Measurements from ENCODE around the gene STK36.

The STK36 gene, protein sequence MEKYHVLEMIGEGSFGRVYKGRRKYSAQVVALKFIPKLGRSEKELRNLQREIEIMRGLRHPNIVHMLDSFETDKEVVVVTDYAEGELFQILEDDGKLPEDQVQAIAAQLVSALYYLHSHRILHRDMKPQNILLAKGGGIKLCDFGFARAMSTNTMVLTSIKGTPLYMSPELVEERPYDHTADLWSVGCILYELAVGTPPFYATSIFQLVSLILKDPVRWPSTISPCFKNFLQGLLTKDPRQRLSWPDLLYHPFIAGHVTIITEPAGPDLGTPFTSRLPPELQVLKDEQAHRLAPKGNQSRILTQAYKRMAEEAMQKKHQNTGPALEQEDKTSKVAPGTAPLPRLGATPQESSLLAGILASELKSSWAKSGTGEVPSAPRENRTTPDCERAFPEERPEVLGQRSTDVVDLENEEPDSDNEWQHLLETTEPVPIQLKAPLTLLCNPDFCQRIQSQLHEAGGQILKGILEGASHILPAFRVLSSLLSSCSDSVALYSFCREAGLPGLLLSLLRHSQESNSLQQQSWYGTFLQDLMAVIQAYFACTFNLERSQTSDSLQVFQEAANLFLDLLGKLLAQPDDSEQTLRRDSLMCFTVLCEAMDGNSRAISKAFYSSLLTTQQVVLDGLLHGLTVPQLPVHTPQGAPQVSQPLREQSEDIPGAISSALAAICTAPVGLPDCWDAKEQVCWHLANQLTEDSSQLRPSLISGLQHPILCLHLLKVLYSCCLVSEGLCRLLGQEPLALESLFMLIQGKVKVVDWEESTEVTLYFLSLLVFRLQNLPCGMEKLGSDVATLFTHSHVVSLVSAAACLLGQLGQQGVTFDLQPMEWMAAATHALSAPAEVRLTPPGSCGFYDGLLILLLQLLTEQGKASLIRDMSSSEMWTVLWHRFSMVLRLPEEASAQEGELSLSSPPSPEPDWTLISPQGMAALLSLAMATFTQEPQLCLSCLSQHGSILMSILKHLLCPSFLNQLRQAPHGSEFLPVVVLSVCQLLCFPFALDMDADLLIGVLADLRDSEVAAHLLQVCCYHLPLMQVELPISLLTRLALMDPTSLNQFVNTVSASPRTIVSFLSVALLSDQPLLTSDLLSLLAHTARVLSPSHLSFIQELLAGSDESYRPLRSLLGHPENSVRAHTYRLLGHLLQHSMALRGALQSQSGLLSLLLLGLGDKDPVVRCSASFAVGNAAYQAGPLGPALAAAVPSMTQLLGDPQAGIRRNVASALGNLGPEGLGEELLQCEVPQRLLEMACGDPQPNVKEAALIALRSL (N-terminal part only)

DNA sequence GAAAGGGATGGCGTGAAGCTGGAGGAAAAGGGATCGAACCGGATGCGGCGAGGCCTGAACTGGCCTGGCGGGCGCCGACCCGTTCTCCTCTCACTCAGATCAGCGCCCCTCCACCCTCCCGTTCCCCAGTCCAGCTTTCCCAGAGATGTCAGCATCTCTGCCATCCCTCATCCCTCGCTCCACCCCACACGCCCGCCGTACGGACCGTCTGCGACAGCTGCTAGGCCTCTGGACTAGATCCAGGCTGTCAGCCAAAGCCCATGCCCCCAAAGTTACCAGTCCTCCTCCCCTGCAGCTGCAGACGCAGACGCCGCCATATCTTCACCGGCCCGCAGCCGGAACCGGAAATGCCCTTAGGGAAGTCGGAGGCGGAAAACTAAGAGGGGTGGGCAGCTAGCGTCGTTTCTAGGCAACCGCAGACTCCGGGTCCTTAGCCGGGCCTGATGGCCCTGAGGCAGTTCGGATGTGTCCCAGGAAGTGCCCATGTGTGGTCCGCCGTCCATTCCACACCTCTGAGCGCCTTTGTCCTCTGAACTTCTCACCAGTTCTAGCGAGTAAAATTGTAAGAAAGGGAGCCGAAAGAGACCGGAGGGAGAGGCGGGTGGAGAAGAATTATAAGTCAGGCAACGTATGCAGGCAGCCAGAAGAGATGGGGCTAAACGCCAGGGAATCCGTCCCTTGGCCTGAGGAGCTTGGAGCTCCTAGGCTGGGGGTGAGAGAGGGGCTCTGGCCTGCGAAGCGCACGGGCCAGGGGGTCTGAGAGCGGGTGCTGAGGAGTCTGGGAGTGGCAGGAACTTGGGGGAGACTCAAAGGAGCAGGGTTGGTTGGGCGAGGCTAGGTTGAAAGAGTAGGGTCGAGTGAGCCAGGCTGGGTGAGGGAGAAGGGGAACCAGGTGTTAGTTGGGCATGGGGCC, at the start of gene STK36, which contains the start of gene RNF25:
Gene STK36 (plus strand): TSS at position 433 of the 913 bp plus-strand sequence. CDS start 744 bp downstream, outside the sequence.
Gene RNF25 (minus strand): TSS at position 349 of the 913 bp plus-strand sequence. CDS start 32 bp downstream, at position 317.
- DNase-seq, result peak; percentile 80 to 87

DNA sequence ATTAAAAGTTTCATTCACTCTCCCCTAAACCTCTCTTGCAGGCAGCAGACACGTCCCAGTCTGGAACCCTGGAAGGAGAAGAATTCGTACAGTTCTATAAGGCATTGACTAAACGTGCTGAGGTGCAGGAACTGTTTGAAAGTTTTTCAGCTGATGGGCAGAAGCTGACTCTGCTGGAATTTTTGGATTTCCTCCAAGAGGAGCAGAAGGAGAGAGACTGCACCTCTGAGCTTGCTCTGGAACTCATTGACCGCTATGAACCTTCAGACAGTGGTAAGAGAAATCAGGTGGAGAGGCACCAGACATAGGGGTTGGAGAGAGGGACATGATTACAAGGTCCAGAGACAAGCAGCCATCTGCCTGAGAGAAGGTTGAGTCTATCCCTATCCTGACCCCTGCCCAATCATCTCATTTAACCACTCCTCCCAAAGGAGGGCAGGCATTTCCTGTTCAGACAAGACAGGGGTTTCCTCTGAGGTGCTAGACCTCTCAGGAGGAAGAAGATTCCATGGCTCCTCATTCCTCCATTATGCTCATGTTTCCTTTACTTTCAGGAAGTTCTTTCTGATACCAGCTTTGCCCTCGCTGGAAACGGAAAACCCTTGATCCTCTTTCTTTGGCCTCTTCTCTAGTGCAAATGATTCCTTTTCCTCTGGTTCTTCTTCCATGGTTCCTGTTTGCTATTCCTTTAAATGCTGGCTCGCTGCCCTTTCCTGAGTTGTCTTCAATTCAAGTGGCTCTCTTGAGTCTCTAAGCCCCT, 49.1 kb upstream of the STK36 start:
- DNase-seq, result no peak

DNA sequence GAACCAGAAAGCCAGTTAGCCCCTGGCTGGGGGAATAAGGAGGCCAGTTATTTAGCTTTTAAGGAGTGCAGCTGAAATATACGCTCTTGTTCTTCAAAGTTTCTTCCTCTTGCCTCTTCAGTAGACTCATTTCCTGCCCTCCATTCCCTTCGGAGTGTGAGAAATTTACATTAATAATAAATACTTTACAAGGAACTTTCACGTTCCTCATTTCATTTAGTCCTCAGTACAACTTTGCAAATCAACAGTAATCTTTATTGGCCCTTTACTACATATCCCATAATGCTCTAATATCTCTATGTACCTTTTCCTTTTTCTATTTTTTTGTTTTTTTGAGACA, 48.5 kb upstream of the STK36 start:
- DNase-seq, result no peak

DNA sequence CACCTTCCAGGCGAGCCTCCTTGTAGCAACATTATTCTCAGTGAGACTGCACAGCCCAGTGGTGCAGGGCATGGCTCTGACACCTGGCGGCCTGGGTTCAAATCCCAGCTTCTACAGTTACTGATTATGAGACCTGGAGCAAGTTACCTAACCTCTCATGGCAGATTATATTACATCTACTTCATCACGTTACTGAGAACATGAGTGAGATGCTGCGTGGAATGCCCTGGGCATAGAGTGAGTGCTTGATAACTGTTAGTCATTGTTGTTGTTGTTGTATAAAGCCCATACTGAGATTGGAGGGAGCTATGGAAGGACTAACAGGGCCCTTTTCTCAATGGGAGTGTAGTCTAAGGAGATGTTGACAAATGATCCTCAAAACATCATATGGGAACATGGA, 45.5 kb upstream of the STK36 start:
- DNase-seq, result no peak

DNA sequence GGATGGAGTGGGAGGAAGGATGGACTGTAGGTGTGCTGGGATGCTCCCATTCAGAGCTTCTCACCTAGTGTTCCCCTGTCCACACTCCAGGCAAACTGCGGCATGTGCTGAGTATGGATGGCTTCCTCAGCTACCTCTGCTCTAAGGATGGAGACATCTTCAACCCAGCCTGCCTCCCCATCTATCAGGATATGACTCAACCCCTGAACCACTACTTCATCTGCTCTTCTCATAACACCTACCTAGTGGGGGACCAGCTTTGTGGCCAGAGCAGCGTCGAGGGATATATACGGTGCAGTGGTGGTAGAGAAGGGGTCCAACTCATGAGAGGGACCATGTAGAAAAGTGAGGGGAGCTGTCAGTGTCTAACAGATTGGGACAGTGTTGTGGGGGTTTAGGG, 43.9 kb upstream of the STK36 start:
- no peak for DNase-seq

DNA sequence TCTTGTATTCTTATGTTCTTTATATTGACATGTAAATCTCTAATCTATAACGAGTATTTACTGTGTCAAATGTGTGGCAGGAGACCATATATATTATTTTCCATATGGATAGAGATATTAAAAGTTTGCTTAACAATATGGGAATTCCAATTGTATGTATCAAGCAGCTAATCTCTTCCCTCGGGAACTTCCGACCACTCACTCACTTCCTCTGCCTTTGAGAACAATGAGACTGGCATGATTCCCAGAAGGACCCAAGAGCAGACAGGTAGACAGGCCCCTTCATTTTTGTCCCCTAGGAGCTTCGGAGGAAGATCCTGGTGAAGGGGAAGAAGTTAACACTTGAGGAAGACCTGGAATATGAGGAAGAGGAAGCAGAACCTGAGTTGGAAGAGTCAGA, 40.0 kb upstream of the STK36 start:
- DNase-seq, result no peak

DNA sequence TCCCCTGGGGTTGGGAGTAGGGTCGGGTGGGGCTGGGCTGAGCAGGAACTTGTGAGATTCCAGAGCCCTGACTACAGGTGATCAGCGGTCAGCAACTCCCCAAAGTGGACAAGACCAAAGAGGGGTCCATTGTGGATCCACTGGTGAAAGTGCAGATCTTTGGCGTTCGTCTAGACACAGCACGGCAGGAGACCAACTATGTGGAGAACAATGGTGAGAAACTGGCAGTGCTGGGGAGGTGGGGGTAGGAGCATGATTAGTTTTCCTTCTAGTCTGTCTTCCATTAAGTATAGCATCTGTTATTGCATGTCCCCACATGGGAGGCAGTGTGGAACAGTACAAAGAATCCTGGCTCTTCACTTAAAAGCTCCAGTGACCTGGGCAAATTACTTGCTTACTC, 36.2 kb upstream of the STK36 start:
- DNase-seq, result no peak

DNA sequence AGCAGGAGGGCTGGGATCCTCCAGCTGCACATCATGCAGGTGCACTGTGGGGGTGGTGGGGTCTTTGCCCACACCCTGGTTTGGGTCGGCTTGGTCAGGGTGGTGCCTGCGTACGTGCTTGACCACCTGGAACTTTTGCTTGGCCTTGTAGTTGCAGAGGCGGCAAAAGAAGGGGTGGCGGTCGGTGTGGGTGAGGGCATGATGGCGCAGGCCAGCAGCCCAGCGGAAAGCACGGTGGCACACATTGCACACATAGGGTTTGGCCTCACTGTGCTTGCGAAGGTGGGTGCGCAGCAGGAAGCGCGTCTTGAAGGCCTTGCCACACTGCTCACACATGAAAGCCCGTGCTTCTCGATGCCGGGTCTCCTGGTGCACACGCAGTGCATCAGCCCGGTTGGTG, 33.5 kb upstream of the STK36 start:
- DNase-seq, result no peak

DNA sequence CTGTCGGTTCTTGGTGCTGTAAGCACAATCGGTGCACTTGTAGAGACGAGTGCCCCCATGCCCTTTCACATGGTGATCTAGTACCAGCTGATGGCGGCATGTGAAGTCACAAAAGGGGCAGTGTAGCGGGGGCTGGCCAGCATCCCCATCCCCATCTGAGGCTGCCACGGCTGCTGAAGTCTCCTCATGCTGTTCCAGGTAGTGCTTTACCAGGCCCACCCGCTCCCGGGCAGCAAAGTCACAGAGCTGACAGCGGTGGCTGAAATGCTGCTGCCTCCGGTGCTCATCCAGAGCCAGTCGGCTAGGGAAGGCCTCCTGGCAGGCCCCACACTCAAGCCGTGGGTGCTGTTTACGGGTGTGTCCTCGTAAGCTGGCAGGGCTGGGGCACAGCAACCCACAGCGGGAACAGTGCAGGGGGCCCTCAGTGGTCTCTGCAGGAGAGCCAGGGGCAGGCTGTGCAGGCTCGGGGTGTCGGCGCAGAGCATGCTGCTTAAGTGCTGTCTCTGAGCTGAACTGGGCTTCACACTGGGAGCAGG, 29.7 kb upstream of the STK36 start:
- DNase-seq, result no peak

DNA sequence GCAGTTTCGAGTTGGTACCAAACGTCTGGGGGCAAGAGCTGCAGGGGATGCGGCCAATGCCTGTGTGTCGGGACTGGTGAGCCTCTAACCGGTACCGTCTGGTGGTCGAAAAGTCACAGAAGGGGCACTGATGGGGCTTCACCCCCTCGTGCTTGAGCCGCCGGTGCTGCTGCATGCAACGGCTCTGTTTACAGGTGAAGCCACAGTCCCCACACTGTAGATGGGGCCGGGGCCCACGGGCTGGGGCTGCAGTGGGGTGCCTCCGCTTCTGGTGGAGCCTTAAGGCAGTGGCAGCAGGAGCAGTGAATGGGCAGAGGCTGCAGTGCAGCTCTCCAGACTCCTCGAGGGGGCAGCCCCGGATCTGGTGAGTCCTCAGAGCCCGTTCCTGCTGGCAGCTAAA, 29.1 kb upstream of the STK36 start:
- no peak for DNase-seq

DNA sequence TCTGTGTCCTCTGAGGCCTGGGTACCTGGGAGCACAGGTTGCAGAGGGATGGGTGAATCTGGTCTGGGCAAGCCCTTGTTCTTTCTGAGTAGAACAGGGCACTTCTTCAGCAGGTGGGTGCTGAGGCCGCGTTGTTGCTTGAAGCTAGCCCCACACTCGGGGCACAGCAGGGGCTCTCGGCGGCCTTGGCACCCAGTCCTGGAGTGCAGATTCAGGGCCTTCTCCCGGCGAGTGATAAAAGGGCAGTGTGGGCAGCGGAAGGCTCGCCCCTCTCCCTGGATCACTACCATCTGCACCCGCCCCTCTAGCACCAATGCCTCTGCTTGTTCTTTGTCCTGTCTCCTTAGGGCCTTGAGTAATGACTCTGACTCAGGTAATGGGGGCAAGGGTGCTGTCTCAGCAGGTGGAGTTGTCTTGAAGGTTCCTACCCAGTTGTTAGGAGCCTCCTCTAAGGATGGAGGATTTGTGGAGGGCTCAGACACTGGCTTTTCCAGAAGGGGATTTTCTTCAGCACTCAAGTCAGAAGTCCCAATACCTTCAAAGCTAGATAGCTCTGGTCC, 28.1 kb upstream of the STK36 start:
- DNase-seq, result no peak

DNA sequence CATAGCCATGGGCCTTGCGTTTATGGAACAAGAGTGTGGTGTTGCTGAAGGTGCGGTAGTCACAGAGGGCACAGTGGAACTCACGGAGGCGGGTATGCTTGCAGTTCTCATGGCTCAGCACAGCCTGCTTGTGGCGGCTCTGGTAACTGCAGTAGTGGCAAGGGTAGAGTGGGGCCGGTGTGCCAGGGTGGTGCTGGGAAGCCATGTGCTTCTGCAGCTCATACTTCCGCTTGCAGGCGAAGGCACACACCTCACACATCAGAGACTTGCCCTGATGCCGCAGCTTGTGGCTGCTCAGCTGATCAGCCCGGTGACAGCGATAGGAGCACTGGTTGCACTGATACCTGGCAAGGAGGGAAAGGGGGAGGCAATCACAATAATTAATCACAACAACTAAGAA, 27.2 kb upstream of the STK36 start:
- DNase-seq, result no peak

DNA sequence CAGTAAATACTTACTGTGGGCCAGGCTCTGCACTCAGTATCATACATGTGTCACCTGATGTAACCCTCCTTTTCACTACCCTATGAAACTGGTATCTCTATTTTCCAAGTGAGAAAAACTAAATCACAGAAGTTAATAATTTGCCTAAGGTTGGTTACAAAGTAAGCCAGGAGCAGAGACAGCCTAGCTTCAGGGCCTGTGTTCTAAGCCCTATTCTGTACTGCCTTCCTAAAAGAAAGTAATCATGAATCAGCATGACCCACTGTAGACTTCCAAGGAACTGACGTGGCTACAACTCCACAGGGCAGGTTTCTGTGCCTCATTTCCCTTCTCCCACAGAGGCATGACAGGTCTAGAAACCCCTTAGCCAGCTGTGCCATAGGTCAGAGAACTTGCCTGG, 26.8 kb upstream of the STK36 start:
- no peak for DNase-seq

DNA sequence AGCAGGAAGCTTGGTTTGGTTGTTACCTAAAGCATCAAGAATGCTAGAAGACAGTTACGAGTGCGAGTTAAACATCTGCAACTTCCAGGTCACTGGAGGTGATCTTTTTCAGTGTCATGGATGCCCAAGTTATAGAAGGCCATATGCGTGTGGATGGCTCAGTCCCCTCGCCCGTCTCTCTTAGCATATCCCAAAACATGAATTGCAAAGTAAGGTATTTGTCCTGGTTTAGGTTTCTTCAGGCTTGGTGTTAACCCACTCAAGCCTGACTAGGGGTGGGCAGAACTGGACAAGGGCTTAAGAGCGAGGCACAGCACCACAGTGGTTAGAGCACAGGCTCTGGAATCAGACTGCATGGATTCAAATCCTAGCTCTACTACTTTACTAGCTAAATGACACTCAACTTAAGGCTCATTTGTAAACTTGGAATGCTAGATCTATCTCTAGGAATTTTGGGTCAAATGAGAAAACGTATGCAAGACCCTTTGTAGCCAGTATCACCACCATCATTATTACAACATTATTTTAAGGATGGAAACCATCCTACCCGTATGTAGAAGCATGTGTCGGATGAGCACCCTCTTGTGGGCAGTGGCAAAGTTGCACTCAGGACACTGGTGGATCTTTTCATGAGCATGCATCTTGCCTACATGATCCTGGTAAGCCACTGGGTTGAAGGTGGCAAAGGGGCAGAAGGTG, 23.6 kb upstream of the STK36 start:
- peak; percentile 44 to 59 for DNase-seq

DNA sequence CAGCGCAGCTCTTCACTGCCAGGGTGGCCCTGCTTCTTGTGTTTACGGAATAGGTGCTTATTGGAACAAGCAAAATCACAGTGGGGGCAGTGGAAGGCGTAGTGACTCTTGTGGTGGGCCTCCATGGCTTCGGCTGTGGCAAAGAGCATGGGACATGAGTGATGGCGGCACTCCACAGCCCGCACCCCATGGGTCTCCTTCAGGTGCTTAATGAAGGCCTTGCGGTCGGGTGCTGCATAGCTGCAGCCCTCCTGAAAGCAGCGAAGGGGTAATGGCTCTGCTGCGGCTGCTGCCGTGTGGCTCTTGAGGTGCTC, 23.1 kb upstream of the STK36 start:
- no peak for DNase-seq

DNA sequence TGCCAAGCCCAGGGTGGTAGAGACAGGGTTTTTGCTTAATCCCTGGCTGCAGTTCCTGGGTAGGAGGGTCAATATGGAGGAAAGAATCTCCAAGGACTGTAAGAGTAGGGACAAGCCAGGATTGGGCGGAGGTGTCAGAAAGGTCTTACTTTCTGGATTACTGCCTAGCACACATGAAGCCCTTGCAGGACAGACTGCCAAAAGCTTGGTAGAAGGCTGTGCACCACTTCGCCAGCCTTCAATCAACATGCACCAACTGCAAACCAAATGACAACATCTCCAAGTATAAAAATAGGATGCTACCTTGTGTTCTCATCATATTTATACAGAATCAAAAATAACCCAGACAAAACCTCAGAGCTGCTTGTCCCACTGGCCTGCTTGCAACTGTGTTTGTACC, 16.1 kb upstream of the STK36 start:
- DNase-seq, result no peak

DNA sequence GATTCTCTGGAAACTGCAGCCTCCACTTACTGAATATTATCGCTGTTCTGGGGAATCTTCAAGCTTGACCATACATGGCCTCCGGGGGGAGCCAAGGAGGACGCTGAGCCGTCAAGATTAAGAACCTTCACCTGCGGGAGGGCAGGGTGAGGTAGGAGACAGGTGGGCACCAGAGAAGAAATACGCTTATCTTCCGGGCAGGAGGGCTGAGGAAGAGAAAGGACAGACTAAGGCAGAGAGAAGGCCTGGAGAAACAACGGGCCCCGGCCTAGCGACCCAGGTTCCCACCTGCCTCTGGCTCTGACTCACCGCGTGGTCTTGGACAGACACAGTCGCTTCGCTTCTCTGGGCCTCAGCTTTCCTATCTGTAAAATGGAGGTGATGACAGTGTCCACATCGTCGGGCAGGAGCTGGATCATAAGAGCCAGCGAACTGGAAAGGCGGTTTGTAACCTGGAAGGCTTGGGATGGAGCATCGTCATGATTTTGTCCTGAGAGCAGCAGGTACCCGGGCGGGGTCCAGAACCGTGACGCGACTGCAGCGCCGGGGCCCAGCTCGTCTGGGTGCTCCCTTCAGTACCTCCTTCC, 13.1 kb upstream of the STK36 start:
- peak; percentile 48 to 59 for DNase-seq

DNA sequence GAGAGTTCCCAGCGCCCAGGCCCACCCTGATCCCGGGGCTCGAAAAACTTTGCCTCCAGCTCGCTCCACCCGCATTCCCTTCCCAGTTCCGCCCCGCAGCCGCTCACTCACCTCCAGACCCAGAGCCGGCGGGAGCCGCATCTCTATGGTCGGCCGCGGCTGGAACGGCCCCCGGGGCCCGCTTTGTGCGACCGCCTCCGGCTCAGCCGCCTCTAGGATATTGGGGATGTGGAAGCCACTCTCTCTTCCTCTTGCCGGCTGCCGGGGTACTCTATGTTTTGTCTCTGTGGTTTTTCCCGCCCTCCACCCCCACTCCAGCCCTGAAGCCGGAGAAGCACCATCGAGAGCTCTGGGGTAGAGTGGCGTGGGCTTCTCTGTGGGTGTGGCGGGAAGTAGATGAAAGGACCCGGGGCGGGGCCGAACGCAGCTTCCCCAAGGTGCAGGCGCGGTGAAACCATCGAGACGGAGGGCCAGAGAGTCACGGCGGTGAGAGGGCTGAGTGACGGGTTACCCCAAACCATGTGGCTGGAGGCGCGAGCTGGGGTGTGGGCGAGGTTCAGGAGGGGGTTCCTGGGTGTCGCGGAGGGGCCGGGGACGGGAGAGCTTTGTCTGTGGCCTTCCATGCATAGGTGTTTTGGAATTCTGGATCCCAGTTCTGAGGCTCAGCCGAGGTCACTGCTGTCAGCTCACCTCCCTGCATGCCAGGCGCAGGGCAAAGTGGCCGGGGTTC, 12.5 kb upstream of the STK36 start, which contains the start of the genes BCS1L and ZNF142:
Gene BCS1L (plus strand): TSS at position 426 of the 730 bp plus-strand sequence. CDS start 1,305 bp downstream, outside the sequence.
Gene ZNF142 (minus strand): TSS at position 366 of the 730 bp plus-strand sequence. CDS start 3,194 bp downstream, outside the sequence.
- peak; percentile 97 for DNase-seq

DNA sequence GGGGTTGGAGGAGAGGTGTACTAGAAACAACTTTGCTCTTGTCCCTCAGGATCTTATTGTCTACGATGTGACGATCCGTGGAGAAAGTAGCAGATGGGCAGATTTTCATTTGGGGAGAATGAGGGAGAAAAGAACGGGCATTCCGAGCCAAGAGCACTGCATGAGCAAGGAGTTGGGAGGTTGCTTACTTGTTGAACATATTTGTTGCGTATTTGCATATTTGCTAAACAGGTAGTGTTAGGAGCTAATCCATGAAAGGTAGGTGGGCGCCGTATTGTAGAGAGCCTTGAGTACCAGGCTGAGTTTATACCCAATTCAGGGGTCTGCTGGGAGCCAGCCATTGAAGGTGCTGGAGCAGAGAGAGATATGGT, 11.9 kb upstream of the STK36 start:
- no peak for DNase-seq

Measured in activated CD4-positive, alpha-beta T cell treated with anti-CD3 and anti-CD28 coated beads, Interleukin-2, amount 50 U/mL, for 48 hours (primary cell).